ENCODE measurements around the gene ITGA1. TPM values are rescaled to one million over a fixed set of nuclear protein-coding genes. Genes with fewer than 3 reads are reported as not detected.
"Not testable (repeated sequence)": the region's sequence is repeated elsewhere in the genome, so short reads cannot be mapped to it uniquely, and the experiment has no call there.

ITGA1 gene
- polyA plus RNA-seq, 3 donors: 51.1 to 63.1 (median 53.3) TPM

DNA sequence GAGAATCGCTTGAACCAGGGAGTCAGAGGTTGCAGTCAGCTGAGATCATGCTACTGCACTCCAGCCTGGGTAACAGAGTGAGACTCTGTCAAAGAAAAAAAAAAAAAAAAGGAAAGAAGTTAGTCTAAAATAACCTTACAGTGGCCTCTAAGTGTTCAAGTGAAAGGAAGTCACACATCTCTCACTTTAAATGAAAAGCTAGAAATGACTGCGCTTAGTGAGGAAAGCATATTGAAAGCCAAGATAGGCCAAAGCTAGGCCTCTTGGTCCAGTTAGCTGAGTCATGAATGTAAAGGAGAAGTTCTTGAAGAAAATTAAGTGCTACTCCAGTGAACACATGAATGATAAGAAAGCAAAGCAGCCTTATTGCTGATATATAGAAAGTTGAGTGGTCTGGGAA is 38.1 kb downstream of the ITGA1 start:
- DNase-seq (ENCODE audit: low read depth in 3 of 3, low spot score in 2 of 3): no peak

DNA sequence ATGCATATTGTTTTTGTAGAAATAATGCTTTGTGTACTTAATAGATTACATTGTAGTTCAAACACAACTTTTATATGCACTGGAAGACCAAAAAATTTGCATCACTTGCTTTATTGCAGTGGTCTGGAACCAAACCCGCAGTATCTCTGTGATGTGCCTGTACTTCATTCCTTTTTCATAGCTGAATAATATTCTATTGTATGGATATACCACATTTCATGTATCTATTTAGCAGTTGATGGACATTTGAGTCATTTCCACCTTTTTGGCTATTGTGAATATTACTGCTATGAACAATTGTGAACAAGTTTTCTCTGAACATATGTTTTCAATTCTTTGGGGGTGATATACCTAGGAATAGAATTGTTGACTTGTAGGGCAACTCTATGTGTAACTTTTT is 40.1 kb downstream of the ITGA1 start:
- no peak for DNase-seq (ENCODE audit: low read depth in 3 of 3, low spot score in 2 of 3)

DNA sequence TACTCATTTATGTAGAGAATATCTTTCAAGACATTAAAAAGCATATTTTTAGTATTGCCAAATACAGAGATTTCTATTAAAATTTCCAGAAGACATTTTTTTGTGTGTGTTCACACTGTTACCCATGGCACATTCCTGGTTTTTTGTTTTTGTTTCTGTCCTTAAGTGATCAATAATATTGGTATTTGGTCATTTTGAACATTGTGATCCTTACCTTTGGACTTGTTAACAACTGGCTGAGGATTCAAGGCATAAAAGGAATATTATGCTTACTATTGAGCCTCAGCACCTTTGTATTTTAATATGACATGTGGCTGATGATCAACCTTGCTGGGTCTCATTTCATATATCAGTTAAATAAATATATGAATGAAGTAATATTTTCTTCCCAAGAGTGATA is 41.9 kb downstream of the ITGA1 start:
- DNase-seq (ENCODE audit: low read depth in 3 of 3, low spot score in 2 of 3): no peak

GRCh38 chr5:52830650-52831049 is 42.9 kb downstream of the ITGA1 start:
- DNase-seq (ENCODE audit: low read depth in 3 of 3, low spot score in 2 of 3): no peak

- DNase-seq (ENCODE audit: low read depth in 3 of 3, low spot score in 2 of 3): no peak
These were observed 44.2 kb downstream of the ITGA1 start for GRCh38 chr5:52831786-52832511.

GRCh38 chr5:52834320-52834719 is 46.6 kb downstream of the ITGA1 start:
- no peak for DNase-seq (ENCODE audit: low read depth in 3 of 3, low spot score in 2 of 3)

- DNase-seq (ENCODE audit: low read depth in 3 of 3, low spot score in 2 of 3): no peak
These were observed 49.4 kb downstream of the ITGA1 start for GRCh38 chr5:52837068-52837467.

DNA sequence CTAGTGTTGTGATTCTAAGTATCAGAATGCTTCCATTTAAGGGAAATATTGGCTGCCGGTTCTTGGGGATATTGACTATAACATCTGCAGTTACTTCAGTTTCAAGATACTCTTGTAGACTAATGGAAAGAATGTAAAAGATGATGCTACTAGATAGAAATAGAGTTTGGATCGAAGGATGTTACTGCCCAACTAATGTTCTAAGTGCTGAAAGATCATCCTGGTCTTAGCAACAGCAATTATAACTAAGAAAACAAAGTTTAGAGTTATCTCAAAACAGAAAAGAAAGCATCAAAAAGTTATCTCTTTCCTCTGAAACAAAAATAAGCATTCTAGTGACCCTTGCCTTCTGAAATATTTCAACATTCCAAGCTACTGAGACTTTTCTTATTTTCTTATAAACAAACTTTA is 49.9 kb downstream of the ITGA1 start:
- DNase-seq (ENCODE audit: low read depth in 3 of 3, low spot score in 2 of 3): no peak

DNA sequence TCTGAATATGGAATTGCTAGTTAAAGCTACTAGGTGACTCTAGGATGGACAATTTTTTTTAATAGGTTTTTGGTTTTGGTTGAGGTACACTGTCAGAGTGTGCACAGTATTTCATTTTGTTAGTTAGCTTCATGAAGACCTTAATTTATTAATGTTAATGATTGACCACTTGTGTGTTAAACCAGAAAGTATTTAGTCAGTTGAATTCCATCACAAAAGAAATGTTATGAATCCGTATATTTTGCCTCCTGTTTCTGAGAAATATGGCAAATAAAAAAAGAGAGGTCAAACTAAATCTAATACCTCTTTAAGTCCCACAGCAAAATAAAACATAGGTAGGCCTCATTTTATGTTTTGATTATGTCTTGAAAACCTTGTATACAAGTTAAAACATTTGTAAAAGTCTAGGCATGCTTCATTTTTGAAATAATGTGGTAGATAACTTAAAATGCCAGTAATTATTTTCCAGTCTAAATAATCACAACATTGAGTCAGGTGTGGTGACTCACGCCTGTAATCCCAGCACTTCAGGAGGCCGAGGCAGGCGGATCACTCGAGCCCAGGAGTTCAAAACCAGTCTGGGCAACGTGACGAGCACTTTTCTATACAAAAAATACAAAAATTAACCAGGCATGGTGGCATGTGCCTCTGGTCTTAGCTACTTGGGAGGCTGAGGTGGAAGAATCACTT is 50.8 kb downstream of the ITGA1 start:
- no peak for DNase-seq (ENCODE audit: low read depth in 3 of 3, low spot score in 2 of 3)

DNA sequence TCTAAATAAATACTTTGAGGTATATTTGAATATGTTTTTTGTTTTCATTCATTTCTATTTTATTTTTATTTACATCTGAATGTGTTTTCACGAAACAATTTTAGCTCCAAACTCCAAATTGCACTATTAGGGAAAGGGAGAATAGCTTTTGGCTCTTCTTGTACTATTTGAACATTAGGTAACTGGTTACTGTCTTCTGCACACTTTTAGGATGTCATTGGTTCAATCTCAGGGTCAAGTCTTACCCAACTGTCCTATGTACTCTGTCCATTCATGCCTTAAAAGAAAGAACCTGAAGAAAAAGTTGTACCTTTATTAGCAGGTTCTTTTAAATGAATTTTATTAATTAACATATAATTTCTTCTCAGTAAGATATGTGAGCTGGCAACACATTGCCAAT is 51.6 kb downstream of the ITGA1 start:
- no peak for DNase-seq (ENCODE audit: low read depth in 3 of 3, low spot score in 2 of 3)

DNA sequence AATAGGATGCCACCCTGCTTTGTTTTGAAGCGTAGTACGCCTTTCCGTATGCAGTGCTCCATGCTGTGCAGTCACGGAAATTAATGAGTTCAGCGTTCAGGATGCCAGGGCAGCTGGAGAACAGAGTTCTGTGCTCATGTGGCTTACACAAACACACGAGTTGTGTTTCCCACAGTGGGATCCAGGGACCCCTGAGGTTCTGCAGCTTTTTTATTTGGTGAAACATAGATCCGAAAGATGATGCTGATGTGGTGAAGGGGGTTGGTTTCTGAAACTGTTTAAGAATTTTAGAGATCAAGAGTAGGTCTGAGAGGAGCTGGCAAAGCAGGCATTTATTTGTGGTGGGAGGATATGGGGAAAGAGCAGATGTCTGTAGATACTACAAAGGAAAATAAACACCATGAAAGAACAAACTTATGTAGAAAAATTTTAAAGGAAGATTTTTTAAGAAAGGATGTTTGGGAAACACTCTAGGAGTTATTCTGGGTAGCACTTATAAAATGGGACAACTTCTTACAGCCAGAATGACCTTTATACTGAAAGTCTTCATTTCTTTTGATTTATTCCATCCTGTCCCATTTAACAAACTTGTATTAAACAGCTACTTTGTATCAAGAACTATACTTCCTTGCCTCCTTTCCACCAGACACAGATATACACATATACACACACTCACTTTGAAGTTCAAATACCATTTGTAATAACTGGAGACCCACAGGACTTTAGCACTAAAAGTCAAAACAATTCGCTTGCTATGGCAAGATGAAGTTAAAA is 52.7 kb downstream of the ITGA1 start:
- DNase-seq (ENCODE audit: low read depth in 3 of 3, low spot score in 2 of 3): no peak

GRCh38 chr5:52841114-52841513 is 53.4 kb downstream of the ITGA1 start:
- DNase-seq (ENCODE audit: low read depth in 3 of 3, low spot score in 2 of 3): no peak

DNA sequence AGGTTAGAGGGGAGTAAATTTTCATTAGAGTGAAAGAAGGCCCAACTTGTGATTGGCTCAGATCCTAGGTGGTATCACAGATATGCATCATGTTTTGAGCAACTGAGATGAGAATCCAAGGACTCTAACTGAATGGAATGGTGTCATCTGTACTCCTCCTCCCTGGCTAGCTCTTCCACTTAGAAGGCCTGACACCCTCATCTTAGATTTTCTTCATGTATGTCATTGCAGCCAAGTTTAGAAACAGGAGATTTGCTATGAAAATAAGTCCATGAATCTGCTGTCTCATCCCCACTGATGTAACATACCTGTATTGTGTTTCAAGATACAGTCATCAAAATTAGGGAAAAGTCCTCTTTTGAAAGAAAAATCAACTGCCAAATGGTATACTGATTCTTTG is 54.4 kb downstream of the ITGA1 start:
- DNase-seq (ENCODE audit: low read depth in 3 of 3, low spot score in 2 of 3): no peak

- DNase-seq (ENCODE audit: low read depth in 3 of 3, low spot score in 2 of 3): no peak
These were observed 57.2 kb downstream of the ITGA1 start for GRCh38 chr5:52844885-52845284.

- no peak for DNase-seq (ENCODE audit: low read depth in 3 of 3, low spot score in 2 of 3)
These were observed 58.6 kb downstream of the ITGA1 start for GRCh38 chr5:52846182-52846842.

DNA sequence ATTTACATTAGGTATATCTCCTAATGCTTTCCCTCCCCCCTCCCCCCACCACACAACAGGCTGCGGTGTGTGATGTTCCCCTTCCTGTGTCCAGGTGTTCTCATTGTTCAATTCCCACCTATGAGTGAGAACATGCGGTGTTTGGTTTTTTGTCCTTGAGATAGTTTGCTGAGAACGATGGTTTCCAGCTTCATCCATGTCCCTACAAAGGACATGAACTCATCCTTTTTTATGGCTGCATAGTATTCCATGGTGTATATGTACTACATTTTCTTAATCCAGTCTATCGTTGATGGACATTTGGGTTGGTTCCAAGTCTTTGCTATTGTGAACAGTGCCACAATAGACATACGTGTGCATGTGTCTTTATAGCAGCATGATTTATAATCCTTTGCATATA is 61.0 kb downstream of the ITGA1 start:
- DNase-seq (ENCODE audit: low read depth in 3 of 3, low spot score in 2 of 3): not testable (repeated sequence)

DNA sequence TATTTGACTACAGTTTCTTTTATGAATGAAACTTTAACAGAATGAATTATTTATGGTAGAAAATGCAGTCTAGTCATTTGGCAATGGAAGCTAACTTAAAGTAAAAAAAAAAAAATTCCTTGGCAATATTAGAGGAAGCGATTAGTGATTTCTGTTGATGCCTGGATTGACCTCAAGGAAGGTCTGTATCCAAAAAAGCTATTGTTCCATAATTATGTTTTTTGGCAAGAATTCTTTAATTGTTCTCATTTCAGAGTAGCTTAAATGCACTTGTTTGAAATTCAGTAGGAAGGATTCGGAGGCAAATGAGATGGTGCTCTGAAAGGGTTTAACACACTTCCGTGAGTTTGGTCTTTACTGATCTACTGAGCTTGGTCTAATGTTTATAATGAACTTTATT is 61.8 kb downstream of the ITGA1 start:
- DNase-seq (ENCODE audit: low read depth in 3 of 3, low spot score in 2 of 3): no peak

DNA sequence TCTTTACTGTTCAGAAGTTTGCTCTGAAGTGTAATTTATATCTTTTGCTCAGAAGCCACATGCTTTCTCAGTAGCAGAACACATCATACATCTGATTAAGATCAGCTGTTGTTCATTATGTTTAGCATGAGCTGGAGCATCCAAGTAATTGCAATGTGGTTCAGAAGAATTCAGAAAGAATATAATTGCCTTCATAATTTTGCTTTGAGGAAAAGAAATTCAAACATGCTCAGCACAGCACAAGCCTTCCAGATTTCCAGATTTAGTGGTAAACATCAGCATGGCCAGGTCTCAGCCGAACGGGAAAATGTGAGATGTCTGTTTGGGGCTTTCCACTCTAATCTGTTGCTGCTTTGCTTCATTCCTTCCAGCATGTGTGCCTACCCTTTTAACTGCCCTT is 65.9 kb downstream of the ITGA1 start:
- DNase-seq (ENCODE audit: low read depth in 3 of 3, low spot score in 2 of 3): no peak

GRCh38 chr5:52854301-52854700 is 66.6 kb downstream of the ITGA1 start:
- no peak for DNase-seq (ENCODE audit: low read depth in 3 of 3, low spot score in 2 of 3)

DNA sequence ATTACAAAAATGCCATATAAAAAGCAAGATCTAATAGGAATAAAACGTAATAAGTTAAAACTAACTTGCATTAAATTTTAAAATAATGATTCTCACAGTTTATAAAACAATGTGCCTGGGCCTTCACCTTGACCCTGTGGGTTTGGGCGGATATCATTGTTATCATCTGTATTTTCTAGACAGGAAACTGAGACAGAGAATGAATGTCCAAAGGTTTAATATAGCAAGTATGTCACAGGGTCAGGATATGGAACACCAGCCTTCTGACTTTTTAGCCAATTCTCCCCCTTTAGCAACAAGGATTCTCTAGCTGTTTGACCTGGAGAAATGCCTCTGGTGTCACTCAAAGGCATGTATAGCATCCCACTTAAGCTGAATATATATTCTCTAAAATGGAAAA is 67.2 kb downstream of the ITGA1 start:
- DNase-seq (ENCODE audit: low read depth in 3 of 3, low spot score in 2 of 3): no peak

GRCh38 chr5:52856564-52856963 is 68.8 kb downstream of the ITGA1 start:
- no peak for DNase-seq (ENCODE audit: low read depth in 3 of 3, low spot score in 2 of 3)

Data from right renal cortex interstitium (tissue), 3 donors.